HEK293T (cell line): Measurements from ENCODE around the gene ENTPD7.

Experiments
- BHLHE40 ChIP-seq: fragments of 450-650 bp; IDR thresholded peaks from 2 replicates; pipeline ENCODE4 v1.6.1; 2016; ENCODE audit warnings: mild to moderate bottlenecking, moderate library complexity, borderline replicate concordance
- FOXA1 ChIP-seq: fragments of 450-650 bp; IDR thresholded peaks from 2 replicates; pipeline ENCODE4 v1.6.1; 2016; ENCODE audit warnings: mild to moderate bottlenecking
- FOXM1 ChIP-seq: fragments of 450-650 bp; IDR thresholded peaks from 2 replicates; pipeline ENCODE4 v1.6.1; 2017; ENCODE audit warnings: mild to moderate bottlenecking, borderline replicate concordance
- HDGF ChIP-seq: fragments of 450-650 bp; IDR thresholded peaks from 2 replicates; pipeline ENCODE4 v1.6.1; 2017; ENCODE audit warnings: antibody characterized with exemption, borderline replicate concordance
- TARDBP ChIP-seq: fragments of 450-650 bp; IDR thresholded peaks from 2 replicates; pipeline ENCODE4 v1.6.1; 2016

- TF ChIP-seq FOXM1 (no peak), TARDBP (no peak), HDGF (no peak), BHLHE40 (no peak), FOXA1 (no peak)
Measured at GRCh38 chr10:99711129-99711719, 51.9 kb downstream of the ENTPD7 start.
